HG02852 (cell line): Measurements from ENCODE around the gene SOCS1.
"Not testable (repeated sequence)": the region's sequence is repeated elsewhere in the genome, so short reads cannot be mapped to it uniquely, and the experiment has no call there.

ENCODE experiments used
- ATAC-seq: cut with Tn5 transposase; IDR thresholded peaks from one replicate; pipeline ENCODE4 v1.9.1; 2021; ENCODE audit warnings: mild to moderate bottlenecking, moderate library complexity; ENCODE audit not compliant: unreplicated experiment

Gene SOCS1

GRCh38 chr16:11255737-11256660 lies at the start of gene SOCS1:
Gene SOCS1, minus strand, starts transcription at chr16:11256204. Its CDS starts 726 bp downstream, at chr16:11255478.
- ATAC-seq, result peak; percentile 52

- no peak for ATAC-seq
Measured at GRCh38 chr16:11303405-11304138, 47.6 kb upstream of the SOCS1 start.

- no peak for ATAC-seq
Measured at GRCh38 chr16:11302977-11303376, 47.0 kb upstream of the SOCS1 start.

GRCh38 chr16:11301645-11302501 lies 45.9 kb upstream of the SOCS1 start:
- no peak for ATAC-seq

GRCh38 chr16:11300560-11300892 lies 44.5 kb upstream of the SOCS1 start:
- ATAC-seq, result no peak

- ATAC-seq, result no peak
Measured at GRCh38 chr16:11299865-11300559, 44.0 kb upstream of the SOCS1 start.

GRCh38 chr16:11298950-11299547 lies 43.0 kb upstream of the SOCS1 start:
- ATAC-seq, result not testable (repeated sequence)

GRCh38 chr16:11298143-11298900 lies 42.3 kb upstream of the SOCS1 start:
- ATAC-seq, result no peak

- peak; percentile 74 for ATAC-seq
Measured at GRCh38 chr16:11297492-11298142, 41.6 kb upstream of the SOCS1 start.

- ATAC-seq, result peak; percentile 14
Measured at GRCh38 chr16:11296706-11297491, 40.9 kb upstream of the SOCS1 start.

- ATAC-seq, result no peak
Measured at GRCh38 chr16:11296351-11296705, 40.3 kb upstream of the SOCS1 start.

- no peak for ATAC-seq
Measured at GRCh38 chr16:11295672-11296071, 39.7 kb upstream of the SOCS1 start.

GRCh38 chr16:11292076-11292748 lies 36.2 kb upstream of the SOCS1 start:
- no peak for ATAC-seq

GRCh38 chr16:11291091-11291703 lies 35.2 kb upstream of the SOCS1 start:
- ATAC-seq, result no peak

GRCh38 chr16:11290102-11290893 lies 34.3 kb upstream of the SOCS1 start:
- ATAC-seq, result no peak

GRCh38 chr16:11289696-11290095 lies 33.7 kb upstream of the SOCS1 start:
- not testable (repeated sequence) for ATAC-seq
